Mesendoderm (in vitro differentiated cells): Measurements from ENCODE around the gene RAMACL.

Experiments
- DNase-seq: peaks from one replicate; pipeline ENCODE4 v3.0.0; 2013
- H2AK5ac ChIP-seq: 2 replicates; pipeline ENCODE4 v1.6.1; 2013; ENCODE audit warnings: low read length, inconsistent platforms
- H2BK120ac ChIP-seq: 2 replicates; pipeline ENCODE4 v1.6.1; 2013; ENCODE audit warnings: low read depth, mild to moderate bottlenecking, low read length, moderate library complexity, mixed read lengths
- H2BK15ac ChIP-seq: replicated peaks from 2 replicates; pipeline ENCODE4 v1.6.1; 2013; ENCODE audit warnings: low read depth, mild to moderate bottlenecking, moderate library complexity
- H2BK5ac ChIP-seq: 2 replicates; pipeline ENCODE4 v1.6.1; 2013; ENCODE audit warnings: low read length, inconsistent platforms
- H3K18ac ChIP-seq: 2 replicates; pipeline ENCODE4 v1.6.1; 2013; ENCODE audit warnings: mild to moderate bottlenecking, low read length, mixed read lengths
- H3K23ac ChIP-seq: one replicate; pipeline ENCODE4 v1.6.1; 2013; ENCODE audit warnings: low read length
- H3K27ac ChIP-seq: 2 replicates; pipeline ENCODE4 v1.5.1; 2013; ENCODE audit warnings: low read depth, mild to moderate bottlenecking, inconsistent platforms, low read length, moderate library complexity
- H3K27me3 ChIP-seq: 2 replicates; pipeline ENCODE4 v1.6.1; 2013; ENCODE audit warnings: low read length, control low read depth, mild to moderate bottlenecking, inconsistent platforms; ENCODE audit not compliant: insufficient read depth, poor library complexity
- H3K36me3 ChIP-seq: 2 replicates; pipeline ENCODE4 v1.6.1; 2013; ENCODE audit warnings: low read length, inconsistent platforms; ENCODE audit not compliant: control insufficient read depth, insufficient read depth
- H3K4ac ChIP-seq: one replicate; pipeline ENCODE4 v1.6.1; 2013; ENCODE audit warnings: low read depth, mild to moderate bottlenecking, low read length, moderate library complexity
- H3K4me1 ChIP-seq: 2 replicates; pipeline ENCODE4 v1.6.1; 2013; ENCODE audit warnings: low read depth, low read length, inconsistent platforms; ENCODE audit not compliant: control insufficient read depth
- H3K4me2 ChIP-seq: 2 replicates; pipeline ENCODE4 v1.6.1; 2013; ENCODE audit warnings: low read length
- H3K4me3 ChIP-seq: 2 replicates; pipeline ENCODE4 v1.5.1; 2013; ENCODE audit warnings: mild to moderate bottlenecking, low read length
- H3K56ac ChIP-seq: one replicate; pipeline ENCODE4 v1.6.1; 2013; ENCODE audit warnings: low read length
- H3K79me1 ChIP-seq: 2 replicates; pipeline ENCODE4 v1.6.1; 2013; ENCODE audit warnings: low read length, inconsistent platforms
- H3K79me2 ChIP-seq: 2 replicates; pipeline ENCODE4 v1.6.1; 2013; ENCODE audit warnings: mild to moderate bottlenecking, low read length; ENCODE audit not compliant: control insufficient read depth, insufficient read depth
- H3K9ac ChIP-seq: 2 replicates; pipeline ENCODE4 v1.6.1; 2013; ENCODE audit warnings: low read length, inconsistent platforms
- H4K5ac ChIP-seq: one replicate; pipeline ENCODE4 v1.6.1; 2013; ENCODE audit warnings: low read length
- H4K8ac ChIP-seq: one replicate; pipeline ENCODE4 v1.6.1; 2013; ENCODE audit warnings: low read depth, mild to moderate bottlenecking, control low read depth, low read length, moderate library complexity
- WGBS: extraction: QIAGEN DNeasy Blood & Tissue Kit; methylation state at CpG from one replicate; pipeline ENCODE4 v1.1.7; 2013; ENCODE audit warnings: low lambda C conversion rate, missing lambda C conversion rate; ENCODE audit not compliant: insufficient coverage; ENCODE audit errors: extremely low coverage; 5-methylcytosine and 5-hydroxymethylcytosine counted together

RAMACL gene

GRCh38 chr6:166589786-166590574, 3.5 kb upstream of the RAMACL start:
- no peak overlapping the region for H2AK5ac ChIP-seq
- WGBS = no CpG with 5 or more reads among the region's 8 CpGs
- no peak overlapping the region for H3K56ac ChIP-seq
- no peak for DNase-seq
- no peak overlapping the region for H2BK120ac ChIP-seq
- H3K4me2 ChIP-seq = no peak overlapping the region
- H3K18ac ChIP-seq = no peak overlapping the region
- no peak overlapping the region for H3K4me3 ChIP-seq
- H3K4me1 ChIP-seq = no peaks in the 10 kb centered on the region
- H2BK15ac ChIP-seq = no peak overlapping the region
- H3K79me2 ChIP-seq = no peaks in the 10 kb centered on the region
- H4K5ac ChIP-seq = no peak overlapping the region
- H4K8ac ChIP-seq = no peak overlapping the region
- H3K27ac ChIP-seq = no peak overlapping the region
- H3K79me1 ChIP-seq = no peaks in the 10 kb centered on the region
- no peak overlapping the region for H2BK5ac ChIP-seq
- H3K27me3 ChIP-seq = no peaks in the 10 kb centered on the region
- no peak overlapping the region for H3K23ac ChIP-seq
- H3K36me3 ChIP-seq = no peaks in the 10 kb centered on the region
- H3K4ac ChIP-seq = no peak overlapping the region
- no peak overlapping the region for H3K9ac ChIP-seq

GRCh38 chr6:166589337-166589731, 2.9 kb upstream of the RAMACL start:
- Histone ChIP-seq H3K4ac (no peak overlapping the region), H4K8ac (no peak overlapping the region), H3K27ac (no peak overlapping the region), H3K23ac (no peak overlapping the region), H3K79me2 (no peaks in the 10 kb centered on the region), H3K4me1 (no peaks in the 10 kb centered on the region), H3K4me3 (no peak overlapping the region), H3K56ac (no peak overlapping the region), H3K4me2 (no peak overlapping the region), H3K9ac (no peak overlapping the region), H3K27me3 (no peaks in the 10 kb centered on the region), H2AK5ac (no peak overlapping the region), H2BK15ac (no peak overlapping the region), H4K5ac (no peak overlapping the region), H3K36me3 (no peaks in the 10 kb centered on the region), H2BK5ac (no peak overlapping the region), H3K79me1 (no peaks in the 10 kb centered on the region), H3K18ac (no peak overlapping the region), H2BK120ac (no peak overlapping the region)
- DNase-seq = no peak
- no CpG with 5 or more reads among the region's 4 CpGs for WGBS

- H2BK15ac ChIP-seq = no peak overlapping the region
- H3K27me3 ChIP-seq = no peaks in the 10 kb centered on the region
- no peaks in the 10 kb centered on the region for H3K36me3 ChIP-seq
- H2BK5ac ChIP-seq = no peak overlapping the region
- no peak overlapping the region for H3K4me2 ChIP-seq
- WGBS = no CpG with 5 or more reads among the region's 11 CpGs
- H3K4me3 ChIP-seq = no peak overlapping the region
- H4K5ac ChIP-seq = no peak overlapping the region
- no peak overlapping the region for H3K4ac ChIP-seq
- H3K79me2 ChIP-seq = no peaks in the 10 kb centered on the region
- H3K9ac ChIP-seq = no peak overlapping the region
- no peaks in the 10 kb centered on the region for H3K4me1 ChIP-seq
- no peak for DNase-seq
- no peak overlapping the region for H3K23ac ChIP-seq
- no peak overlapping the region for H3K18ac ChIP-seq
- H2AK5ac ChIP-seq = no peak overlapping the region
- no peak overlapping the region for H2BK120ac ChIP-seq
- no peaks in the 10 kb centered on the region for H3K79me1 ChIP-seq
- no peak overlapping the region for H3K56ac ChIP-seq
- H4K8ac ChIP-seq = no peak overlapping the region
- H3K27ac ChIP-seq = no peak overlapping the region
These were observed 2.3 kb upstream of the RAMACL start for GRCh38 chr6:166588691-166589336.

- H3K36me3 ChIP-seq = no peaks in the 10 kb centered on the region
- H3K18ac ChIP-seq = no peak overlapping the region
- no peak overlapping the region for H4K8ac ChIP-seq
- no peak overlapping the region for H2BK120ac ChIP-seq
- no peaks in the 10 kb centered on the region for H3K79me1 ChIP-seq
- H2BK5ac ChIP-seq = no peak overlapping the region
- no peak overlapping the region for H3K56ac ChIP-seq
- H3K4me2 ChIP-seq = no peak overlapping the region
- no peaks in the 10 kb centered on the region for H3K27me3 ChIP-seq
- no peak for DNase-seq
- no peak overlapping the region for H2BK15ac ChIP-seq
- no peaks in the 10 kb centered on the region for H3K79me2 ChIP-seq
- H3K4me3 ChIP-seq = no peak overlapping the region
- WGBS = no CpG with 5 or more reads among the region's 10 CpGs
- H2AK5ac ChIP-seq = no peak overlapping the region
- no peak overlapping the region for H3K4ac ChIP-seq
- H4K5ac ChIP-seq = no peak overlapping the region
- no peak overlapping the region for H3K9ac ChIP-seq
- H3K27ac ChIP-seq = no peak overlapping the region
- H3K23ac ChIP-seq = no peak overlapping the region
- H3K4me1 ChIP-seq = no peaks in the 10 kb centered on the region
These were observed 1.3 kb upstream of the RAMACL start for GRCh38 chr6:166587631-166588413.

- H3K18ac ChIP-seq = no peak overlapping the region
- H3K79me2 ChIP-seq = no peaks in the 10 kb centered on the region
- no peak overlapping the region for H4K8ac ChIP-seq
- H3K27ac ChIP-seq = no peak overlapping the region
- no peaks in the 10 kb centered on the region for H3K79me1 ChIP-seq
- H3K4me3 ChIP-seq = no peak overlapping the region
- H4K5ac ChIP-seq = no peak overlapping the region
- H3K27me3 ChIP-seq = no peaks in the 10 kb centered on the region
- no peak overlapping the region for H3K4me2 ChIP-seq
- no peak overlapping the region for H2AK5ac ChIP-seq
- DNase-seq = no peak
- no peaks in the 10 kb centered on the region for H3K4me1 ChIP-seq
- no peak overlapping the region for H2BK15ac ChIP-seq
- H3K9ac ChIP-seq = no peak overlapping the region
- no peak overlapping the region for H3K4ac ChIP-seq
- no peak overlapping the region for H2BK5ac ChIP-seq
- H3K23ac ChIP-seq = no peak overlapping the region
- no peak overlapping the region for H3K56ac ChIP-seq
- no peaks in the 10 kb centered on the region for H3K36me3 ChIP-seq
- H2BK120ac ChIP-seq = no peak overlapping the region
- no CpG with 5 or more reads among the region's 12 CpGs for WGBS
These were observed 1.5 kb downstream of the RAMACL start for GRCh38 chr6:166584853-166585429.
